Measurements from ENCODE around the gene PPP1R9A. TPM values are rescaled to one million over a fixed set of nuclear protein-coding genes. Genes with fewer than 3 reads are reported as not detected.

Gene PPP1R9A
- polyA plus RNA-seq, 1 donor (not counting 4 experiments of a cell fraction or from before 2014, with no cell fraction given) = 0.01 TPM

- Histone ChIP-seq H2AFZ (ENCODE audit: control insufficient read depth, low read length) (no peak overlapping the region), H3K79me2 (ENCODE audit: control insufficient read depth, insufficient read depth, low read length) (no peaks in the 10 kb centered on the region), H3K4me1 (ENCODE audit: control insufficient read depth, extremely low read depth, insufficient read depth, low read length) (no peaks in the 10 kb centered on the region), H4K20me1 (ENCODE audit: control insufficient read depth, extremely low read depth, insufficient read depth, low read length) (no peaks in the 10 kb centered on the region), H3K9me1 (ENCODE audit: control insufficient read depth, extremely low read depth, insufficient read depth, low read length) (no peaks in the 10 kb centered on the region), H3K36me3 (ENCODE audit: control insufficient read depth in 2 of 2, extremely low read depth in 1 of 2, insufficient read depth in 2 of 2, low read length in 2 of 2) (no peaks in the 10 kb centered on the region), H3K27me3 (ENCODE audit: control insufficient read depth, extremely low read depth, insufficient read depth, low read length) (no peaks in the 10 kb centered on the region), H3K27ac (ENCODE audit: control insufficient read depth, insufficient read depth, low read length) (no peak overlapping the region), H3K4me3 (ENCODE audit: control insufficient read depth in 2 of 3, extremely low read depth in 1 of 3, insufficient read depth in 2 of 3, low read depth in 1 of 3, low read length in 3 of 3) (no peak overlapping the region), H3K9ac (ENCODE audit: control insufficient read depth, extremely low read depth, insufficient read depth, low read length) (no peak overlapping the region), H3K9me3 (ENCODE audit: control insufficient read depth, low read depth, low read length) (peaks cover 4% of the 10 kb centered on the region), H3K4me2 (ENCODE audit: control insufficient read depth, extremely low read depth, insufficient read depth, low read depth, low read length) (no peak overlapping the region)
- FAIRE-seq = no peak
- dilution Hi-C loops (cut with MboI; ENCODE audit: extremely low pct_ligation_motif_present, low sequenced_read_pairs) = no loop called here
- TF ChIP-seq CTCF (optimal IDR thresholded peaks at IDR 0.05 in 1 of 3, IDR thresholded peaks at IDR 0.05 in 1 of 3, conservative IDR thresholded peaks at IDR 0.05 in 1 of 3; ENCODE audit: extremely low read depth in 1 of 3, insufficient read depth in 2 of 3, low read length in 3 of 3) (no peak), EZH2 (IDR thresholded peaks at IDR 0.05; ENCODE audit: low read length) (no peak)
- no peak for DNase-seq (ENCODE audit: low read depth, low spot score)
These were observed 24.5 kb upstream of the PPP1R9A start for GRCh38 chr7:94882891-94883290.

GRCh38 chr7:94883616-94884015 is 23.8 kb upstream of the PPP1R9A start:
- peaks cover under 1% of the 10 kb centered on the region for H3K9me3 ChIP-seq (ENCODE audit: control insufficient read depth, low read depth, low read length)
- H3K4me1 ChIP-seq (ENCODE audit: control insufficient read depth, extremely low read depth, insufficient read depth, low read length) = no peaks in the 10 kb centered on the region
- TF ChIP-seq EZH2 (IDR thresholded peaks at IDR 0.05; ENCODE audit: low read length) (no peak), CTCF (optimal IDR thresholded peaks at IDR 0.05 in 1 of 3, IDR thresholded peaks at IDR 0.05 in 1 of 3, conservative IDR thresholded peaks at IDR 0.05 in 1 of 3; ENCODE audit: extremely low read depth in 1 of 3, insufficient read depth in 2 of 3, low read length in 3 of 3) (no peak)
- no peaks in the 10 kb centered on the region for H3K79me2 ChIP-seq (ENCODE audit: control insufficient read depth, insufficient read depth, low read length)
- H3K9me1 ChIP-seq (ENCODE audit: control insufficient read depth, extremely low read depth, insufficient read depth, low read length) = no peaks in the 10 kb centered on the region
- H3K27ac ChIP-seq (ENCODE audit: control insufficient read depth, insufficient read depth, low read length) = no peak overlapping the region
- no peak overlapping the region for H3K4me2 ChIP-seq (ENCODE audit: control insufficient read depth, extremely low read depth, insufficient read depth, low read depth, low read length)
- no peak overlapping the region for H3K4me3 ChIP-seq (ENCODE audit: control insufficient read depth in 2 of 3, extremely low read depth in 1 of 3, insufficient read depth in 2 of 3, low read depth in 1 of 3, low read length in 3 of 3)
- DNase-seq (ENCODE audit: low read depth, low spot score) (no peak), FAIRE-seq (no peak)
- dilution Hi-C loops (cut with MboI; ENCODE audit: extremely low pct_ligation_motif_present, low sequenced_read_pairs) = no loop called here
- no peaks in the 10 kb centered on the region for H4K20me1 ChIP-seq (ENCODE audit: control insufficient read depth, extremely low read depth, insufficient read depth, low read length)
- H3K9ac ChIP-seq (ENCODE audit: control insufficient read depth, extremely low read depth, insufficient read depth, low read length) = no peak overlapping the region
- H3K27me3 ChIP-seq (ENCODE audit: control insufficient read depth, extremely low read depth, insufficient read depth, low read length) = no peaks in the 10 kb centered on the region
- no peaks in the 10 kb centered on the region for H3K36me3 ChIP-seq (ENCODE audit: control insufficient read depth in 2 of 2, extremely low read depth in 1 of 2, insufficient read depth in 2 of 2, low read length in 2 of 2)
- H2AFZ ChIP-seq (ENCODE audit: control insufficient read depth, low read length) = no peak overlapping the region

All from keratinocyte (primary cell).